Calu3 (cell line): ENCODE data around the gene PTPRN2. TPM values are rescaled to one million over a fixed set of nuclear protein-coding genes. Genes with fewer than 3 reads are reported as not detected.

Experiments
- BruUV-seq: library from RNA; stranded (reverse); fragments of 400-500 nt; replicated peaks from 2 replicates; lab custom pipeline; 2021; lab: Mats Ljungman, UMichigan
- CTCF ChIA-PET: fragments of 300-600 bp; sonication (Branson Sonifier 250); formaldehyde crosslinking; loops from one replicate; lab custom pipeline; 2022; ENCODE audit warnings: antibody characterized with exemption; lab: Charles Lee
- DNase-seq: peaks from one replicate; pipeline ENCODE4 v3.0.0; 2022
- H3K27ac Mint-ChIP-seq: one replicate; pipeline ENCODE4 v1.8.0; 2022; ENCODE audit warnings: mixed read lengths; ENCODE audit not compliant: unreplicated experiment
- H3K27me3 Mint-ChIP-seq: one replicate; pipeline ENCODE4 v1.8.0; 2022; ENCODE audit warnings: mixed read lengths; ENCODE audit not compliant: unreplicated experiment
- H3K36me3 Mint-ChIP-seq: one replicate; pipeline ENCODE4 v1.8.0; 2022; ENCODE audit warnings: mild to moderate bottlenecking, moderate library complexity, mixed read lengths; ENCODE audit not compliant: insufficient read depth, unreplicated experiment
- H3K4me1 Mint-ChIP-seq: one replicate; pipeline ENCODE4 v1.8.0; 2022; ENCODE audit warnings: mild to moderate bottlenecking, low read depth, mixed read lengths; ENCODE audit not compliant: unreplicated experiment
- H3K4me3 Mint-ChIP-seq: one replicate; pipeline ENCODE4 v1.8.0; 2022; ENCODE audit warnings: mild to moderate bottlenecking, low read depth, moderate library complexity, mixed read lengths; ENCODE audit not compliant: unreplicated experiment
- H3K9me3 Mint-ChIP-seq: one replicate; pipeline ENCODE4 v1.8.0; 2022; ENCODE audit warnings: low read depth, mixed read lengths; ENCODE audit not compliant: unreplicated experiment
- intact Hi-C: fragments of 100-400 bp; cut with micrococcal nuclease; formaldehyde crosslinking; loops from one replicate; pipeline ENCODE4 v1.10.0; 2022; ENCODE audit not compliant: unreplicated experiment
- total RNA-seq: library from RNA; stranded (reverse); gene quantifications from 2 replicates; pipeline ENCODE4 v1.2.3, GENCODE V29; 2022
- TF ChIP-seq, protein P1 (sequence below): fragments of 200-600 bp; IDR thresholded peaks from one replicate; pipeline ENCODE4 v1.8.0; 2022; ENCODE audit warnings: antibody characterized with exemption; ENCODE audit not compliant: unreplicated experiment

Gene PTPRN2
- total RNA-seq, 1 experiment from 2014 or later: 2.0 TPM

DNA sequence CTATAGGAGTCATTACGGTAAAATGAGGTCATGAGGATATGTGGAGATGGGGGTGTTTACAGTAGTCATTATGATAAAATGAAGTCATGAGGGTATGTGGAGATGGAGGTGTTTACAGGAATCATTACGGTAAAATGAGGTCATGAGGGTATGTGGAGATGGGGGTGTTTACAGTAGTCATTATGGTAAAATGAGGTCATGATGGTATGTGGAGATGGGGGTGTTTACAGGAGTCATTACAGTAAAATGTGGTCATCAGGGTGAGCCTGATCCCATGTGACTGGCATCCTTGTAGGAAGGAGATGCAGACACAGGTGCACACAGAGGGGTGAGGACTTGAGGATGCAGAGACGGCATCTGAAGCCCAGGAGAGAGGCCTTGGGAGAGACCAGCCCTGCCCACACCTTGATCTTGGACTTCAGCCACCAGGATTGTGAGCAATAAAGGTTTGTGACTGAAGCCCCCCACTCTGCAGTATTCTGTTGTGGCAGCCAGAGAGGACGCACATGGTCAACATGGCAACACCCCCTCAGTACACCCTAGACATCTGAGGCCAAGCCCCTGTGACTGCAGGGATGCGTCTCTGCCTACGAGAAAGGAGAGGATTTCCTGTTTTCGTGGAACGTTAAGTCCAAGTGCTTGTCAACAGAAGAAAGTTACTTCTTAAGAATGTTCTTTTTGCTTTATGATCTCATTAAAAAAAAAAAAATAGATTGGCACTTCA lies 706.4 kb downstream of the PTPRN2 start:
- CTCF ChIA-PET: interaction anchor here (0.7 kb wide), 1 partner anchor 121 kb away, joined by 3 read pairs; no protein-coding TSS in a partner anchor

DNA sequence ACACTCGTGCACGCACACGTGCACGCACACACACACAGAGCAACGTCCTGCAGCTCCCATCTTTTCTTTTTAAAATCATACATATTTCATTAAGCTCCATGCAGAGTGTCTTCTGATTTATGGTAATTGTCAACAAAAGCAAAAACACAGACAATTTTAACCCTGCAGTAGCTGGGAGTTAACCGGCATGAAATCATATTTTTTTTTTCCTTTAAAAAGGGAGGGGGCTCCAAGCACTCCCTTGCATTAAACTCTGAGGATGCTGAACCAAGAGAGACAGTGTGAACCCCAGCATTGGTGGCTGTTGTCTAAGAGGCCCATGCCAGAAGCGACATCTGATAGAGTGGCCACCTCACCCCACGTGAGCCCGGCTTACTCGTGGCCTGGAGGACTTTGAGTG lies 708.2 kb downstream of the PTPRN2 start:
- CTCF ChIA-PET: no interaction called here

More for the DNA sequence above, 706.4 kb downstream of the PTPRN2 start:
- TF ChIP-seq, protein P1, sequence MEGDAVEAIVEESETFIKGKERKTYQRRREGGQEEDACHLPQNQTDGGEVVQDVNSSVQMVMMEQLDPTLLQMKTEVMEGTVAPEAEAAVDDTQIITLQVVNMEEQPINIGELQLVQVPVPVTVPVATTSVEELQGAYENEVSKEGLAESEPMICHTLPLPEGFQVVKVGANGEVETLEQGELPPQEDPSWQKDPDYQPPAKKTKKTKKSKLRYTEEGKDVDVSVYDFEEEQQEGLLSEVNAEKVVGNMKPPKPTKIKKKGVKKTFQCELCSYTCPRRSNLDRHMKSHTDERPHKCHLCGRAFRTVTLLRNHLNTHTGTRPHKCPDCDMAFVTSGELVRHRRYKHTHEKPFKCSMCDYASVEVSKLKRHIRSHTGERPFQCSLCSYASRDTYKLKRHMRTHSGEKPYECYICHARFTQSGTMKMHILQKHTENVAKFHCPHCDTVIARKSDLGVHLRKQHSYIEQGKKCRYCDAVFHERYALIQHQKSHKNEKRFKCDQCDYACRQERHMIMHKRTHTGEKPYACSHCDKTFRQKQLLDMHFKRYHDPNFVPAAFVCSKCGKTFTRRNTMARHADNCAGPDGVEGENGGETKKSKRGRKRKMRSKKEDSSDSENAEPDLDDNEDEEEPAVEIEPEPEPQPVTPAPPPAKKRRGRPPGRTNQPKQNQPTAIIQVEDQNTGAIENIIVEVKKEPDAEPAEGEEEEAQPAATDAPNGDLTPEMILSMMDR: no peak
- BruUV-seq: no TSS peak
- Mint-ChIP-seq H3K27me3 (no peaks in the 10 kb centered on the region), H3K9me3 (peaks cover 12% of the 10 kb centered on the region), H3K27ac (no peak overlapping the region), H3K36me3 (peaks cover 8% of the 10 kb centered on the region), H3K4me3 (no peak overlapping the region), H3K4me1 (no peaks in the 10 kb centered on the region)
- no peak for DNase-seq
- intact Hi-C loops: no loop called here

DNA sequence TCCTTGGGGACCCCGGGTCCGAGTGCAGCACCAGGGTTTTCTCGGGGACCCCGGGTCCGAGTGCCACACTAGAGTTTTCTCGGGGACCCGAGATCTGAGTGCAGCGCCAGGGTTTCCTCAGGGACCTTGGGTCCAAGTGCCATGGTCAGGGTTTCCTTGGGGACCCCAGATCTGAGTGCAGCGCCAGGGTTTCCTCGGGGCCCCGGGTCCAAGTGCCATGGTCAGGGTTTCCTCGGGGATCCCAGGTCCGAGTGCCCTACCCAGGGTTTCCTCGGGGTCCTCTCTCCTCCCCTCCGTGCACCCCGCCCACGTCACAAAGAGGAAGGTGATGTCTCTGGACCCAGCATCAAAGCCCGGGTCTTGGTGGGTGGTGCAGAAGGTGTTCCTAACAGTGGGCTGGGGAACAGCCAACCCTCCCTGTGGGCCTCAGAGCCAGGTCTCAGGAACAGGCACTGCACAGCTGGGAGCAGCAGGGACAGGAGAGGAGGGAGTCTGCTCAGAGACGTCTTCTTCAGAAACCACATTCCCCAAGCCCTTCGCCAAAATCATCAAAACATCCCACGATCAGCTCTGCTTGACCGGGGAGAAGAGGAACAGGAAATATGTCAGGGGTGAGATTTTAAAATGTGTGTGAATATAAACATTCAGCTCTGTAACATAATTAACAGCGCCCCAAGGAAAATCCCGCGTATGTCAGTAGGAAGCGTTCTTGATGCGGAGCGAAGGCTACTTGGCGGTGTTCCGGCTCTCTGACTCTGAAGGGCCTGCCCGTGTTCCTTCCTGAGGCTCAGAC lies 710.1 kb downstream of the PTPRN2 start:
- DNase-seq: no peak
- peaks cover 21% of the 10 kb centered on the region for H3K9me3 Mint-ChIP-seq
- no peak overlapping the region for H3K27ac Mint-ChIP-seq
- BruUV-seq: no TSS peak
- TF ChIP-seq, protein P1: no peak
- CTCF ChIA-PET: no interaction called here
- H3K27me3 Mint-ChIP-seq: no peaks in the 10 kb centered on the region
- no peak overlapping the region for H3K4me3 Mint-ChIP-seq
- H3K4me1 Mint-ChIP-seq: no peaks in the 10 kb centered on the region
- intact Hi-C loops: no loop called here
- peaks cover 8% of the 10 kb centered on the region for H3K36me3 Mint-ChIP-seq

More for the DNA sequence above, 708.2 kb downstream of the PTPRN2 start:
- intact Hi-C loops: no loop called here
- Mint-ChIP-seq H3K36me3 (peaks cover 8% of the 10 kb centered on the region), H3K4me1 (no peaks in the 10 kb centered on the region), H3K27ac (no peak overlapping the region), H3K27me3 (no peaks in the 10 kb centered on the region), H3K4me3 (no peak overlapping the region), H3K9me3 (peaks cover 17% of the 10 kb centered on the region)
- TF ChIP-seq, protein P1: no peak
- BruUV-seq: no TSS peak
- no peak for DNase-seq

DNA sequence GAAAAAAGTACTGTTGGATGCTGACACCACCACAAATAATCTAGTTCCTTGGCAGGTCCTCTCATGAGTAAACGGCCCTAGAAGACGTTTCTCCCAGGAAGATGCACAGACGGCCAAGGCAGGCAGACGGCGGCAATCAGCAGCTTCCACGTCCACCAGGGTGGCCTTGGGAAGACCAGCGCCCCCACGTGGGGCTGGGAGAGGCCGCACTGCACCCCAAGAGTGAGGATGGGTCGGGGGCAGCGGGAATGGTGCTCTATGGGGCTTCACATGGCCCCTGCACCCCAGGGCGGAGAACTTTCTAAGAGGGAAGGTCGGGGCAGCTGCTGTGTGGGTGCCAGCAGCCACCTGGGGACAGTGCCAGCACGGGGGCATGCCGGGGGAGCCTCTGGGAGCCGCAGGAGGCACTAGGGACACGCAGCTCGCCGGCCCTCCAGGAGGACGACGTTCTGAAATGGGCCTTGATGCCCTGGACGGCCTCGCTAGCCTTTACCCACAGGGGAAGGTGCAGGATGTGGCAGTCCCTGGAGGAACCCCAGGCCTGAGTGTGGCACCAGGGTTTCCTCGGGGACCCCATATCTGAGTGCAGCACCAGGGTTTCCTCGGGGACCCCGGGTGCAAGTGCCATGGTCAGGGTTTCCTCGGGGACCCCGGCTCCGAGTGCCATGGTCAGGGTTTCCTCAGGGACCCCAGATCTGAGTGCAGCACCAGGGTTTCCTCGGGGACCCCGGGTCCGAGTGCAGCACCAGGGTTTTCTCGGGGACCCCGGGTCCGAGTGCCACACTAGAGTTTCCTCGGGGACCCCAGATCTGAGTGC lies 710.9 kb downstream of the PTPRN2 start:
- intact Hi-C loops: no loop called here
- H3K36me3 Mint-ChIP-seq: peaks cover 8% of the 10 kb centered on the region
- no peaks in the 10 kb centered on the region for H3K27me3 Mint-ChIP-seq
- BruUV-seq: no TSS peak
- no peaks in the 10 kb centered on the region for H3K4me1 Mint-ChIP-seq
- peaks cover 21% of the 10 kb centered on the region for H3K9me3 Mint-ChIP-seq
- no peak overlapping the region for H3K27ac Mint-ChIP-seq
- CTCF ChIA-PET: no interaction called here
- H3K4me3 Mint-ChIP-seq: no peak overlapping the region
- no peak for DNase-seq
- TF ChIP-seq, protein P1: no peak
